Keratinocyte (primary cell): ENCODE measurements around the gene ST8SIA4.

Experiments used
- CTCF ChIP-seq, 3 experiments: IDR thresholded peaks in 1 of 3; conservative IDR thresholded peaks in 1 of 3; optimal IDR thresholded peaks in 1 of 3; 2 replicates in 2 of 3; 3 replicates in 1 of 3; pipeline versions ENCODE3 to v1.5.1; 2011; ENCODE audit warnings: low read length in 3 of 3, mild to moderate bottlenecking in 3 of 3, moderate library complexity in 2 of 3, control low read depth in 1 of 3, inconsistent platforms in 1 of 3; ENCODE audit not compliant: insufficient read depth in 2 of 3; ENCODE audit errors: extremely low read depth in 1 of 3
- EZH2 ChIP-seq: IDR thresholded peaks from one replicate; pipeline ENCODE4 v1.6.1; 2012; ENCODE audit warnings: inconsistent platforms, mild to moderate bottlenecking, low read length, moderate library complexity

- TF ChIP-seq CTCF (optimal IDR thresholded peaks at IDR 0.05 in 1 of 3, IDR thresholded peaks at IDR 0.05 in 1 of 3, conservative IDR thresholded peaks at IDR 0.05 in 1 of 3; ENCODE audit: extremely low read depth in 1 of 3, insufficient read depth in 2 of 3, low read length in 3 of 3), result no peak
- no peak for TF ChIP-seq EZH2
Observed at GRCh38 chr5:100858987-100859545, 44.0 kb downstream of the ST8SIA4 start.
